GM10847 (cell line): ENCODE measurements around the gene EZR.

Experiments used
- POLR2A ChIP-seq: IDR thresholded peaks from 2 replicates; pipeline ENCODE4 v1.6.1; 2011; ENCODE audit not compliant: insufficient read length; ENCODE audit errors: extremely low read depth

EZR gene

GRCh38 chr6:158768436-158768835, 50.7 kb downstream of the EZR start:
- TF ChIP-seq POLR2A = no peak

- no peak for TF ChIP-seq POLR2A
These were observed 51.5 kb downstream of the EZR start for GRCh38 chr6:158767709-158768108.

GRCh38 chr6:158766621-158767455, 52.3 kb downstream of the EZR start:
- TF ChIP-seq POLR2A = no peak

- TF ChIP-seq POLR2A = no peak
These were observed 53.6 kb downstream of the EZR start for GRCh38 chr6:158765499-158766068.

GRCh38 chr6:158764926-158765325, 54.2 kb downstream of the EZR start:
- peak; percentile 4 for TF ChIP-seq POLR2A

- TF ChIP-seq POLR2A = peak; percentile 9
These were observed 54.9 kb downstream of the EZR start for GRCh38 chr6:158764183-158764849.

GRCh38 chr6:158763434-158764182, 55.6 kb downstream of the EZR start:
- TF ChIP-seq POLR2A = no peak

- TF ChIP-seq POLR2A = no peak
These were observed 56.3 kb downstream of the EZR start for GRCh38 chr6:158762787-158763433.

GRCh38 chr6:158761746-158762145, 57.4 kb downstream of the EZR start:
- TF ChIP-seq POLR2A = no peak

- no peak for TF ChIP-seq POLR2A
These were observed 58.4 kb downstream of the EZR start for GRCh38 chr6:158760618-158761250.

- no peak for TF ChIP-seq POLR2A
These were observed 59.1 kb downstream of the EZR start for GRCh38 chr6:158759966-158760617.

- no peak for TF ChIP-seq POLR2A
These were observed 60.2 kb downstream of the EZR start for GRCh38 chr6:158758941-158759479.

GRCh38 chr6:158758451-158758860, 60.7 kb downstream of the EZR start:
- no peak for TF ChIP-seq POLR2A

GRCh38 chr6:158757753-158758090, 61.4 kb downstream of the EZR start:
- TF ChIP-seq POLR2A = no peak
